KMS-11 (cell line): ENCODE measurements around the gene MPP7.
"Not testable (repeated sequence)": the region's sequence is repeated elsewhere in the genome, so short reads cannot be mapped to it uniquely, and the experiment has no call there.

Experiments used
- H2AFZ ChIP-seq: fragments of 200-600 bp; sonication (generic); 2 replicates; pipeline ENCODE4 v1.6.1; 2016; ENCODE audit warnings: antibody characterized with exemption, mixed run types, low read depth
- H3K27ac ChIP-seq: fragments of 200-600 bp; sonication (generic); 2 replicates; pipeline ENCODE4 v1.6.1; 2016; ENCODE audit warnings: mild to moderate bottlenecking, mixed run types
- H3K27me3 ChIP-seq: fragments of 200-600 bp; sonication (generic); 2 replicates; pipeline ENCODE4 v1.6.1; 2017; ENCODE audit warnings: mild to moderate bottlenecking, low read depth, mixed run types, moderate library complexity; ENCODE audit not compliant: insufficient read depth
- H3K36me3 ChIP-seq: fragments of 200-600 bp; sonication (generic); 2 replicates; pipeline ENCODE4 v1.6.1; 2017; ENCODE audit warnings: mild to moderate bottlenecking, mixed run types; ENCODE audit not compliant: insufficient read depth
- H3K4me1 ChIP-seq: fragments of 200-600 bp; sonication (generic); 2 replicates; pipeline ENCODE4 v1.6.1; 2016; ENCODE audit warnings: mild to moderate bottlenecking, low read depth, mixed run types; ENCODE audit not compliant: poor library complexity, severe bottlenecking
- H3K4me2 ChIP-seq: fragments of 200-600 bp; sonication (generic); 2 replicates; pipeline ENCODE4 v1.7.0; 2016; ENCODE audit warnings: mild to moderate bottlenecking, mixed run types
- H3K4me3 ChIP-seq: fragments of 200-600 bp; sonication (generic); IDR thresholded peaks from 2 replicates; pipeline ENCODE4 v1.6.1; 2017; ENCODE audit warnings: low read depth, low read length, mixed read lengths; ENCODE audit not compliant: insufficient read depth
- H3K79me2 ChIP-seq: fragments of 200-600 bp; sonication (generic); 2 replicates; pipeline ENCODE4 v1.6.1; 2016; ENCODE audit warnings: low read depth, mixed run types; ENCODE audit not compliant: insufficient read depth
- H3K9ac ChIP-seq: fragments of 200-600 bp; sonication (generic); 2 replicates; pipeline ENCODE4 v1.6.1; 2016; ENCODE audit warnings: mild to moderate bottlenecking, mixed run types
- H4K20me1 ChIP-seq: fragments of 200-600 bp; sonication (generic); 2 replicates; pipeline ENCODE4 v1.6.1; 2016; ENCODE audit warnings: mild to moderate bottlenecking, mixed run types; ENCODE audit not compliant: insufficient read depth
- CTCF ChIP-seq: fragments of 200-600 bp; sonication (generic); conservative IDR thresholded peaks from 2 replicates; pipeline ENCODE4 v1.6.1; 2017; ENCODE audit warnings: low read depth, mild to moderate bottlenecking, antibody characterized with exemption, low read length, moderate library complexity, mixed read lengths

Gene MPP7

GRCh38 chr10:28326516-28327490 is 23.9 kb upstream of the MPP7 start:
- Histone ChIP-seq H3K36me3 (no peaks in the 10 kb centered on the region), H3K79me2 (no peaks in the 10 kb centered on the region), H4K20me1 (no peaks in the 10 kb centered on the region), H3K4me1 (peaks cover 3% of the 10 kb centered on the region), H3K27me3 (no peaks in the 10 kb centered on the region), H3K4me2 (no peak overlapping the region), H3K27ac (no peak overlapping the region), H2AFZ (no peak overlapping the region), H3K9ac (no peak overlapping the region), H3K4me3 (no peak overlapping the region)
- no peak for TF ChIP-seq CTCF

GRCh38 chr10:28320799-28321198 is 17.9 kb upstream of the MPP7 start:
- Histone ChIP-seq H2AFZ (no peak overlapping the region), H3K36me3 (no peaks in the 10 kb centered on the region), H3K27ac (no peak overlapping the region), H4K20me1 (no peaks in the 10 kb centered on the region), H3K27me3 (no peaks in the 10 kb centered on the region), H3K4me1 (no peaks in the 10 kb centered on the region), H3K79me2 (no peaks in the 10 kb centered on the region), H3K4me2 (no peak overlapping the region), H3K4me3 (no peak overlapping the region), H3K9ac (no peak overlapping the region)
- TF ChIP-seq CTCF, result no peak

GRCh38 chr10:28320090-28320489 is 17.2 kb upstream of the MPP7 start:
- H3K4me2 ChIP-seq, result no peak overlapping the region
- no peak overlapping the region for H3K4me3 ChIP-seq
- no peaks in the 10 kb centered on the region for H3K27me3 ChIP-seq
- no peaks in the 10 kb centered on the region for H3K4me1 ChIP-seq
- no peaks in the 10 kb centered on the region for H4K20me1 ChIP-seq
- H3K9ac ChIP-seq, result no peak overlapping the region
- H3K27ac ChIP-seq, result no peak overlapping the region
- TF ChIP-seq CTCF, result no peak
- H3K79me2 ChIP-seq, result no peaks in the 10 kb centered on the region
- H3K36me3 ChIP-seq, result no peaks in the 10 kb centered on the region
- H2AFZ ChIP-seq, result no peak overlapping the region

- not testable (repeated sequence) for H2AFZ ChIP-seq, H4K20me1 ChIP-seq, H3K27me3 ChIP-seq, H3K27ac ChIP-seq, H3K9ac ChIP-seq, H3K36me3 ChIP-seq, H3K4me3 ChIP-seq, H3K4me1 ChIP-seq, H3K79me2 ChIP-seq, H3K4me2 ChIP-seq
Measured at GRCh38 chr10:28319061-28319460, 16.2 kb upstream of the MPP7 start.

GRCh38 chr10:28318626-28319025 is 15.8 kb upstream of the MPP7 start:
- Histone ChIP-seq H4K20me1 (no peaks in the 10 kb centered on the region), H3K4me3 (no peak overlapping the region), H3K4me1 (no peaks in the 10 kb centered on the region), H3K79me2 (no peaks in the 10 kb centered on the region), H3K27me3 (no peaks in the 10 kb centered on the region), H3K36me3 (no peaks in the 10 kb centered on the region), H3K9ac (no peak overlapping the region), H3K27ac (no peak overlapping the region), H3K4me2 (no peak overlapping the region), H2AFZ (no peak overlapping the region)
- TF ChIP-seq CTCF, result no peak
